Measurements from ENCODE around the gene MLKL. TPM values are rescaled to one million over a fixed set of nuclear protein-coding genes. Genes with fewer than 3 reads are reported as not detected.
"Not testable (repeated sequence)": the region's sequence is repeated elsewhere in the genome, so short reads cannot be mapped to it uniquely, and the experiment has no call there.

MLKL gene
- polyA plus RNA-seq, 10 donors: 2.3 to 4.4 (median 3.0) TPM

GRCh38 chr16:74699666-74700065 is 996 bp downstream of the MLKL start:
- no peak for DNase-seq

- no peak for DNase-seq
Measured at GRCh38 chr16:74698222-74698621, 2.4 kb downstream of the MLKL start.

- peak; percentile 83 to 93 (median 84) for DNase-seq
Measured at GRCh38 chr16:74695450-74696422, 4.9 kb downstream of the MLKL start.

GRCh38 chr16:74691093-74691855 is 9.4 kb downstream of the MLKL start:
- DNase-seq: no peak

DNA sequence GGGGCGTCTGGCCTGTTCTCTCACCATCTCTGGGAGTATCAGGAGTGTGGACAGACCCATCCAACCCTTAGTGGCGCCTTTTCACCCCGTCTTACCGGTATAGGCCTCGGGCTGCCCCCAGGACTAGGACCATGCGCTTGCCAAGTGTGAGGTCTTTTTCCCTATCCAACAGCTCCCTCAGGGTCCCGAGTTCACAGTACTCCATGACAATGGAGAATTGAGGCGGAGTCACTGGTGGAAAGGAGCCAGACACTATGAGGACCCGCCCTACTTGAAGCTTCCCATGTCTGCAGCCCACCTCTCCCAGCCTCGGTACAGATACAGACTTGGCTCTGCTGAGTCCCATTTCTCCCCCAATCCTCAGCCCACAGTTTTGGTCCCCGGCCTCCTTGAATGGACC is 18.1 kb downstream of the MLKL start:
- DNase-seq: no peak

DNA sequence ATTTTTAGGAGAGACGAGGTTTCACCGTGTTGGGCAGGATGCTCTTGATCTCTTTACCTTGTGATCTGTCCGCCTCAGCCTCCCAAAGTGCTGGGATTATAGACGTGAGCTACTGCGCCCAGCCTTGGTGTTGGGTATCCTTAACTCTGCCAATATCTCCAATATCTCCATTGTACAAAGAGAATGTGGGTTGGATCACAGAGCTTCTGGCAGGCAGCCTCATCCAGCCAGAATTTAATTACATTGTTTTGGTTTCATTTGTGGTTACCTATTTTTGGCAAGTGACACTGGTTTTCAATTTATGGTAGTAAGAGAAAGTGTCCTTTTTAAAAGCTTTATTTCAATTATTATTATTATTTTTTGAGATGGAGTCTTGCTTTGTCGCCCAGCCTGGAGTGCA is 20.0 kb downstream of the MLKL start:
- no peak for DNase-seq

- DNase-seq: no peak
Measured at GRCh38 chr16:74679983-74680382, 20.7 kb downstream of the MLKL start.

DNA sequence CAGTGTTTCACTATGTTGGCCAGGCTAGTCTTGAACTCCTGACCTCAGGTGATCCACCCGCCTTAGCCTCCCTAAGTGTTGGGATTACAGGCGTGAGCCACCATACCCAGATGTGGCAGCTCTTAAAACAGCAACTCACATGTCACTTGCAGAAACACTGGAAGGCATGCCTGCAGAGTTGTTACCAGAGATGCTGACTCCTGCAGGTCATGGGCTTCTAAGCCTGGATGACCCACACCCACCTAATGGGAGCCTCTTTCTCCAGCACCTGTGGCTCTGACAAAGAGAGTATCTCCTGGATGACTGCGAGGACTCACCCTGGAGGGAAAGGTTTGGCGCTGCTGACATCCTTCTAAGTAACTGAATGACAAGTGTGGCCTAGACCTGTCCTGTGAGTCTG is 22.8 kb downstream of the MLKL start:
- DNase-seq: no peak

DNA sequence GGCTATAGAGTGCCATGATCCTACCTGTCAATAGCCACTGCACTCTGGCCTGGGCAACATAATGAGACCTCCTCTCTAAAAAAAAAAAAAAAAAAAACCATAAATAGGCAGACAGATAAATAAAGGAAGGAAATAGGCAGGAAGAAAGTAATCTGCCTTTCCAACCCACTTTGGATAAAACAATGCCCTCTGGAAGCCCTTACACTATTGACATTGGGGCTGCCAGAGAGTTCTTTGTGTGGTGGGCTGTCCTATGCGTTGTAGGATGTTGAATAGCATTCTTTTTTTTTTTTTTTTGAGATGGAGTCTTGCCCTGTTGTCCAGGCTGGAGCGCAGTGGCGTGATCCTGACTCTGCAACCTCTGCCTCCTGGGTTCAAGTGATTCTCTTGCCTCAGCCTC is 26.8 kb downstream of the MLKL start:
- DNase-seq: no peak

- DNase-seq: not testable (repeated sequence)
Measured at GRCh38 chr16:74668877-74669276, 31.8 kb downstream of the MLKL start.

DNA sequence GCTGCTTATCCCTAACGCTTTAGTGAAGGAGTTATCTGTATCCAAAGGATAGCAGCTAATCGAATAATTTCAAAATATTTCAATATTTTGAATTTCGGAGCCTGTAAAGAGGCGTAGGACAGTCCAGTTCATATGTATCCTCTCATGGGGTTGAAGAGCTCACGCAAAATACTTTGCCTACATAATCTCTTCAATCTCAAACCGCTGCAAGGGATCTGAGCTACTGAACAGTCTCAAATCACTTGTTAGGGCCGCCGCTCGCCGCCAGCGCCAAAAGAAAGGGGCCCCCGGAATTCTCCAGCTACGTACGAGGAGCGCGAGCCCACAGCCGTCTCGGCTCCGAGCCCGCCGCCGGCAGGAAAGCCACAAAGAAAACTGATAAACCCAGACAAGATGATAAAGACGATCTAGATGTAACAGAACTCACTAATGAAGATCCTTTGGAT is 33.4 kb downstream of the MLKL start:
- peak; percentile 21 to 66 (median 24) for DNase-seq

- peak; percentile 98 to 99 (median 98) for DNase-seq
Measured at GRCh38 chr16:74666425-74667254, 34.0 kb downstream of the MLKL start, which contains the start of gene RFWD3. TSS of gene RFWD3 (minus strand) at chr16:74666877. CDS start at chr16:74661449, 5,428 bp downstream.

- no peak for DNase-seq
Measured at GRCh38 chr16:74666010-74666421, 34.6 kb downstream of the MLKL start.

GRCh38 chr16:74661064-74661463 is 39.6 kb downstream of the MLKL start:
- no peak for DNase-seq

GRCh38 chr16:74660383-74660782 is 40.3 kb downstream of the MLKL start:
- DNase-seq: no peak

DNA sequence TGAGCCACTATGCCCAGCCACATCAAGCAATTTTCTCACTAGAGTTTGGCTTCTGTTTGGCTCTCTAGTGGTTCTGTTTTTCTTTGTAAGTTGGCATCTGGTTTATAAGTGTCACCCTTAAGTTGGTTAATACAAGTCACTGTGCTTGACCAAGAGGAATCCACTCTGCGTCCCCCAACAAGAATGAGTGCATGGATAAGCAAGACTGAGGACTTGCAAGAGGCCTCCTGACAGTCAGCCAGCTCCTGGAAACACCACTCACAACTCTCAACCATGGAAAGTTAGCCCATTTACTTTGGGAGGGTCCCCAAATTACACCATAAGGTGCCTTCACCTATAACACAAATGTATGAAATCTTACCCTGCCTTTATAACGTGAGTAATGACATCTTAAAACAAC is 41.6 kb downstream of the MLKL start:
- no peak for DNase-seq

DNA sequence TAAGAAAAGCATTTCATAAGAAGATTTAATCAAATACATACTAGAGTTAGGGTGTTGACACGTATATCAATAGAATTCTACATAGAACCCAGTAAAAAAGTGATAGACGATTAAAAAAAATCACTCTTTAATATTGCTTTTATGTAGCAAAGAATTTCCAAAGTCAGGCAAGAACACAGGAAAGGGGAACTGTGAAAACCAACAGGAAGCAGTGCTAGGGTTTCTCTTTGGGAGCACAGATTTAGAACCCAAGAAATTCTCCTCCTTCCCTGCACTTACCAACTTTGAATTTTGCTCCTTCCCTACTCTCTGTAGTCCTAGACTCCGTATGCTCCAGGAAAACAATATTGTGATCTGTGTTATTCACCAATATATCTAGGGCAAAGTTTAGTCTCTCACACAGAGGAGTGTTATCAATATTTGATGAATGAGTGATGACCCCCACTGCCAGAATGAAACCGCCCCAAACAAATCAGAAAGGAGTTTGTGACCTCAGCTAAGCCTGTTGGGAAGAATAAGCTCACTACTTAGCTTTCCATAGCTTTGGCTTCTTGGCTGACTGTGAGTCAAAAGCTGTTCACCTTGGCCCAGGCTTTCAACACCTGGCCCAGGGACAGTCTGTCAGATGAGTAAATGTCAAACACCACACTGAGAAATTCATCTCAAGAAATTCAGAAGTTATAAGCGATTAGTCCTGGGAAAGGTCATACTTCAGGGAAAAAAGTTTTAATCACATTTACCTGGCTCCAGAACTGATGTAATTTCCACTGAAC is 42.6 kb downstream of the MLKL start:
- no peak for DNase-seq

- no peak for DNase-seq
Measured at GRCh38 chr16:74654536-74655050, 46.1 kb downstream of the MLKL start.

DNA sequence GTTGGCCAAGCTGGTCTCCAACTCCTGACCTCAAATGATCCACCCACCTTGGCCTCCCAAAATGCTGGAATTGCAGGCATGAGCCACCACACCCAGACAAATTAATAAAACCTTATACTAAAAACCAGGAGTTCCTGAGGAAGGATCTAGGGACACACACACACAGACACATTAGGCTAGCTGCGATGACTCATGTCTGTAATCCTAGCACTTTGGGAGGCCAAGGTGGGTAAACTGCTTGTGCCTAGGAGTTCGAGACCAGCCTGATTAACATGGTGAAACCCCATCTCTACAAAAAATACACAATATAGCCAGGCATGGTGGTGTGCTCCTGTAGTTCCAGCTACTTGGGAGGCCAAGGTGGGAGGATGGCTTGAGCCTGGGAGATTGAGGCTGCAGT is 47.8 kb downstream of the MLKL start:
- DNase-seq: not testable (repeated sequence)

GRCh38 chr16:74652249-74652648 is 48.4 kb downstream of the MLKL start:
- no peak for DNase-seq

DNA sequence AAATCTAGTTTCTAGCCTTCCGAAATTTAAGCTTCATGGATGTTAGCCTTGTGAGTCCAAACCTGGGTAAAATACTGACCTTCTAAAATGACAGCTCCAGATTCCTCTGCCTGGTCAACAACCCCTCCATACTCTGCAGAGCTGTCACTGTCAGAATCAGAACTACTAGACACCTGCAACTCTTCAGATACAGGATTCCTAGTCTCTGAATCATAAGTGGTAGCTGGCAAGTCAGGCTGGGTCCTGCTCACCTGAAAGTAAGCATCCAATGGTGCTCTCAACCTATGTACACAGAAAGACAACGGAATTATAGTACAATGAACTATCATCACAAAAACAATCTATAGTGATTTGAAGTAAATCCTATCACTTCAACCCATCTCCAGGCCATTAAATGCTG is 48.8 kb downstream of the MLKL start:
- no peak for DNase-seq
